Mucosa of rectum (tissue), 2 donors: ENCODE measurements around the gene ADAMTSL2.

Experiments
- H3K27ac ChIP-seq, 2 donors: one replicate each; pipeline ENCODE4 v1.7.0; 2013; ENCODE audit warnings: inconsistent platforms in 2 of 2, low read depth in 2 of 2, low read length in 2 of 2
- H3K27me3 ChIP-seq, 2 donors: one replicate each; pipeline ENCODE4 v1.7.0; 2013; ENCODE audit warnings: low read length in 2 of 2; ENCODE audit not compliant: control insufficient read depth in 2 of 2, insufficient read depth in 2 of 2
- H3K36me3 ChIP-seq, 2 donors: one replicate each; pipeline ENCODE4 v1.7.0; 2013; ENCODE audit warnings: low read length in 2 of 2; ENCODE audit not compliant: control insufficient read depth in 2 of 2, insufficient read depth in 2 of 2
- H3K4me1 ChIP-seq, 2 donors: one replicate each; pipeline ENCODE4 v1.7.0; 2013; ENCODE audit warnings: low read length in 2 of 2, mild to moderate bottlenecking in 1 of 2; ENCODE audit not compliant: control insufficient read depth in 2 of 2, insufficient read depth in 2 of 2
- H3K4me3 ChIP-seq, 2 donors: one replicate each; pipeline ENCODE4 v1.7.0; 2013; ENCODE audit warnings: low read length in 2 of 2
- H3K9ac ChIP-seq, 2 donors: one replicate each; pipeline ENCODE4 v1.7.0; 2013; ENCODE audit warnings: low read length in 2 of 2, low read depth in 1 of 2, mild to moderate bottlenecking in 1 of 2
- H3K9me3 ChIP-seq, 2 donors: one replicate each; pipeline ENCODE4 v1.7.0; 2013; ENCODE audit warnings: low read length in 2 of 2; ENCODE audit not compliant: control insufficient read depth in 2 of 2
- donor health status: healthy.
- donor health status: Normal muscosa, but diverticular disease.

The ADAMTSL2 gene

DNA sequence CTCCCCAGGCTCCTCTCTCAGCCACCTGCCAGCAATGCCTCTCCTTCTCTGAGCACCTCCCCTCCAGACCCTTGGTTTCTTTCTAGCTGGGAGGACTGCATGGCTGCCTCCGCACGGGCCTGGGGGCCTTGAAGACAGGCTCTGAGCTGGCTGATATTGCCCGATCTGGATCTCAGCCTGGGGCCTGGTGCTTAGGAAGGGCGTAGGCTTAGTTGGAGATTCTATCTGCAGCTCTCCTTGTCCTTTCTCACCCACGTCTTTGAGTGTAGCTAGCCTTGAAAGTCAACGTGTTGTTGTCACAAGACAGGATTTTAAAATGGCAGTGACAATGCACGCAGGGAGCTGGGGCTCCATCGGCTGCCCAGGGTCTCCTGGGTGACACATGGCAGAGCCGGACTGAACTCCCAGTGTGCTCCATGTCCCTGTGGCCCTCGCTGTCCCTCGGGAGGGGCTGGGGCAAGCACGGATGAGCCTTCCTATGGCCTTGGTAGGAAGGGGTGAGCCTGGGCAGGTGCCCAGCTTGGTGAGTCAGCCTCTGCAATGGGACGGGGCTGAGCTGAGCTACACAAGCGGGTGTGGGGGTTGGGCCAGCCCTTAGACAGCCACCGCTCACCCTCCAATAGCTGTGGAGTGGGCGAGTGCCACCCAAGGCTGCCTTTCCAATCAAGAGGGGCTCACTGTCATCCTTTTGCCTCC lies 9.4 kb downstream of the ADAMTSL2 start:
- no peak overlapping the region for H3K4me3 ChIP-seq
- H3K27ac ChIP-seq: no peak overlapping the region
- H3K4me1 ChIP-seq: peaks cover 9 to 16% of the 10 kb centered on the region in 2 donors
- peaks cover 0 to 3% of the 10 kb centered on the region in 2 donors for H3K36me3 ChIP-seq
- H3K9ac ChIP-seq: no peak overlapping the region
- no peaks in the 10 kb centered on the region for H3K9me3 ChIP-seq
- no peaks in the 10 kb centered on the region for H3K27me3 ChIP-seq

DNA sequence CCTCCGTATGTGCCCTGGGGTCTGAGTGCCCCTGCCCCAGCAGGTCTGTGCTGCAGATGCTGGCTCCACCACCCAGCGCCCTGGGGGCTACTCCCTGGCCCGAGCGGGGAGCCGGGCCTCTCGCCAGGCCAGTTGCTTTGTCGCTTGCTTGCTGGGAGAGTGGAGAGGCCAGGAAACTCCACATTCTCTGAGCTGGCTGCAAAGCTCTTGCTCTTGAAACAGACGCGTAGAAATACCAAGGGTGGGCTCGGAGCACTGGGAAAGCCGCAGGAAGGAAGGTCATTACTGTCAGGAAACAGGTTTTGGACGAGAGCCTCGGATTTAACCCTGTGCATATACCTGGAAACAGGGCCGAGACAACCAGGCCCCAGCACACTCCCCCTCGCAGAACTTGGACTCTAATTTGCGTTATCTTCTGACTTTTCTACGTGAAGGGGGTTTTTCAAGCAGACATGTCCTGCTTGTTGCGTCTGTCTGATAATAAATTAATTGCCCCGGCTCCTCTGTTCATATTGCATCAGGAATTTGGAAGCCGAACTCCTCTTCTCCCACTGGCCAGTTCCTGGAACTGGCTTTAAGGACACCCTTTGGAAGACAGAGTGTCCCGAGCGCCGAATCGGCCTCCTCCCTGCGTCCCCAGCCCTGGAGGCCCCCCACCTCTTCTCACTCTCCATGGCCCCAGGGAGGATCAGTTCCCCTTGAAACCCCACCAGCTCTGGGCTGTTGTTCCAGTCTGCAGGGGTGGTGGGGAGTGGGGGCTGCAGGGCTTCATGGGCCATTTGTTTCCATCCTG lies 11.2 kb downstream of the ADAMTSL2 start:
- Histone ChIP-seq H3K4me1 (peaks cover 0 to 4% of the 10 kb centered on the region in 2 donors), H3K27ac (no peak overlapping the region), H3K9me3 (no peaks in the 10 kb centered on the region), H3K9ac (no peak overlapping the region), H3K27me3 (no peaks in the 10 kb centered on the region), H3K36me3 (peaks cover 0 to 3% of the 10 kb centered on the region in 2 donors), H3K4me3 (no peak overlapping the region)

DNA sequence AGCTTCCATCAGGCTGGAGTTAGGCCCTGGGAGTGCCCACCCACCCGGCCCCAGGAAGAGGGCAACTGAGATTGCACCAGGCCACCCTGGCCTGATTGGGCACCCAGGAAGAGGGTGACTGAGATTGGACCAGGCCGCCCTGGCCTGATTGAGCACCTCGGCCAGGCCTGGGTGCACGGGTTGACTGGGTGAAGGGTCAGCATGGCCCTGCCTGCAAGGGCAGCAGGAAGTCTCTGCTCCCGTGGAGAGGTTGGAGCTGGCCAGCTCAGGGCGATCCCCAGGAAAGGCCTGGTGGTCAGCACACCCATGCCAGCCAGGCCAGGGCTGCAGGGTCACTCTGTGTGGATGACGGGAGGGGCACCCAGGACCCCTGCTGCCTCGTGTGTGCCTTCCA lies 11.8 kb downstream of the ADAMTSL2 start:
- Histone ChIP-seq H3K27ac (no peak overlapping the region), H3K27me3 (no peaks in the 10 kb centered on the region), H3K36me3 (peaks cover 0 to 3% of the 10 kb centered on the region in 2 donors), H3K9me3 (no peaks in the 10 kb centered on the region), H3K9ac (no peak overlapping the region), H3K4me3 (no peak overlapping the region), H3K4me1 (peaks cover 0 to 4% of the 10 kb centered on the region in 2 donors)

DNA sequence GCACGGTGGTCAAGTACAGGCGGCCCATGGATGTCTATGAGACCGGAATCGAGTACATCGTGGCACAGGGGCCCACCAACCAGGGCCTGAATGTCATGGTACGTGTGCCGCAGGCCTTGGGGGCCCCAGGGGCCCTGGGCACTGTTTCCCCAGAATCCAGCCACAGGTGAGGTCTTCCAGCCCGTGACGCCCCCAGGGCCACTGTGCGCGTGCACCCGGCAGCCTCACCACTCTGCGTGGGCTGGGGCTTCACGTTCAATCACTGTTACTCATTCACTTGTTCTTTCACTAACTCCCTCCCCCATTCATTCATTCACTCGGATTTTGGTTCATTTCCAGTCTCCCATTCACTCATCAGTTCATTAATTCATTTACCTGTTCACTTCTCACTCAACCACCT lies 12.6 kb downstream of the ADAMTSL2 start:
- H3K36me3 ChIP-seq: peaks cover 0 to 3% of the 10 kb centered on the region in 2 donors
- no peak overlapping the region for H3K9ac ChIP-seq
- H3K4me1 ChIP-seq: peaks cover 0 to under 1% of the 10 kb centered on the region in 2 donors
- no peaks in the 10 kb centered on the region for H3K27me3 ChIP-seq
- H3K9me3 ChIP-seq: no peaks in the 10 kb centered on the region
- no peak overlapping the region for H3K27ac ChIP-seq
- no peak overlapping the region for H3K4me3 ChIP-seq

DNA sequence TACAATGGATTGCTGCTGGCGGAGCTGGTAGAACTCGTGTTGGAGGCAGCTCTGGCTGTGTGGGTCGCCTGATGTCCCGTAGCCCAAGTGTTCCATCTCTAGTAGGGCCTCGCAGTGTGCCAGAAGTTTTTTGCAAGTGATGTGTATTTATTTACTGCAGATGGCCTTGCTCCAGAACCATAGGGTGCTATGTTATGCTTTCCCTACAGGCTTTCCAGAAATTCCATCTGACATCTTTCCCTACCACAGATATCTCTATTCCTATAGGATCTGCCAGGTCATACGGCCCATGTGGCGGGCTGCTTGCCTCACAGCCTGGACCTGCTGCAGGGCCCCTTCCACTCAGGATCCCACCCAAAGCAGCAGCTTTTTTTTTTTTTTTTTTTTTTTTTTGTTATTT lies 16.9 kb downstream of the ADAMTSL2 start:
- H3K36me3 ChIP-seq: peaks cover 0 to 3% of the 10 kb centered on the region in 2 donors
- no peaks in the 10 kb centered on the region for H3K9me3 ChIP-seq
- no peaks in the 10 kb centered on the region for H3K27me3 ChIP-seq
- no peak overlapping the region for H3K4me3 ChIP-seq
- H3K4me1 ChIP-seq: no peaks in the 10 kb centered on the region
- no peak overlapping the region for H3K9ac ChIP-seq
- H3K27ac ChIP-seq: no peak overlapping the region

DNA sequence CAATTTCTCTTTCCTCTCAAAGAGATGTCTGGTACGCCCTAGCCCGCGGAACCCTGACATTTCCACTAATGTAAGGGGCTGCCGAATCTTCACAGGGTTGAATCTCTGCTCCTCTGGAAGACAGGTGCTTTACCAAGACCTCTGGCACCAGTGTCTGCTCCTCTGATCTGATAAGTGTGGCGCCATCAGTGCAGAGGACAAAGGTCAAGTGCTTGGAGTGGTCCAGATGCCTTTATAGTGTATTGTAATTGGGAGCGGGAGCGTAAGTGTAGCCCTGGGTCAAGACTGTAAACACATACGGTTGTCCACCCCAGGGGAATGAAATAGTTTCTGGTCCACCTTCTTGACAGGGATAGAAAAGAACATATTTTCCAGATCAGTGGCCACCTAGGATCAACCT lies 17.7 kb downstream of the ADAMTSL2 start:
- Histone ChIP-seq H3K27ac (no peak overlapping the region), H3K27me3 (no peaks in the 10 kb centered on the region), H3K9ac (no peak overlapping the region), H3K4me1 (no peaks in the 10 kb centered on the region), H3K36me3 (peaks cover 0 to 1% of the 10 kb centered on the region in 2 donors), H3K9me3 (no peaks in the 10 kb centered on the region), H3K4me3 (no peak overlapping the region)

DNA sequence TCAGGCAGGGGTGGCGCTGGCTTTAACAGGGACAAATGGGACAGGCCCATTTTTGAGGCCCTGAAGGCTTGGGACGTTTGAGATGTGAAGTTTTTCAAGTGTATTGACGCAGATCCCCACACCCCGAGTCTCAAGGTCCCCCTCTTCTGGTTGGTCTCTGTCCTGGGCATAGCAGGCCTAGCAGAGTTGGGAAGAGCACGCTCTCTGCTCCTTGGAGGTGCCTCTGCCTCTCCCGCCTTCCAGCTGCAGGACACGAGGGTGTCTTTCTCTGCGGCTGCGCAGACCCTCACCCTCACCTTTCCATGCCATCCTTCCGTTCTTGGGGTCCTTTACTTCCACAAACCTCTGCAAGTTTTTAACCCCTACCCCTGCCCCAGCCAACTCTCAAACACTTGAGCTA lies 18.6 kb downstream of the ADAMTSL2 start:
- Histone ChIP-seq H3K9me3 (no peaks in the 10 kb centered on the region), H3K4me1 (peaks cover 0 to 2% of the 10 kb centered on the region in 2 donors), H3K9ac (no peak overlapping the region), H3K27ac (no peak overlapping the region), H3K4me3 (no peak overlapping the region), H3K27me3 (no peaks in the 10 kb centered on the region), H3K36me3 (no peaks in the 10 kb centered on the region)

DNA sequence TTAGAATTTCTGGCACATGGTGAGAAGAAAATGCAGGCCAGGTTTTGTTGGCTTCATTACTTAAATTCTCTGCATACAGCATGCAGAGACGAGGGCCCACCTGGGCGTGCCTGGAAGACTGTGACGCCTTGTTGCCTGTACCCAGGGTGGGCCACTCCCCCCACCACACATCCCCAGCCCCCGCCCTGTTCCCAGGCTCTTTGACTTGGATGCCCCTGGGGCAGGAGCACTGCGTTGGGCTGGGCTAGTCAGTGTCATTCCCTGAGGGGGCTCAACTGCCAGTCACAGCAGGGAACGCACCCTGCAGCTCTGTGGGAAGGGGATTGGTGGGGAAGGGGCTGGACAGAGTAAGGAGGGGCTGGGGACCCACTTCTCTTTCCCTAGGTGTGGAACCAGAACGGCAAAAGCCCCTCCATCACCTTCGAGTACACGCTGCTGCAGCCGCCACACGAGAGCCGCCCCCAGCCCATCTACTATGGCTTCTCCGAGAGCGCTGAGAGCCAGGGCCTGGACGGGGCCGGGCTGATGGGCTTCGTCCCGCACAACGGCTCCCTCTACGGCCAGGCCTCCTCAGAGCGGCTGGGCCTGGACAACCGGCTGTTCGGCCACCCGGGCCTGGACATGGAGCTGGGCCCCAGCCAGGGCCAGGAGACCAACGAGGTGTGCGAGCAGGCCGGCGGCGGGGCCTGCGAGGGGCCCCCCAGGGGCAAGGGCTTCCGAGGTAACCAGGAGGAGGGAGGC lies 19.6 kb downstream of the ADAMTSL2 start:
- H3K9ac ChIP-seq: no peak overlapping the region

DNA sequence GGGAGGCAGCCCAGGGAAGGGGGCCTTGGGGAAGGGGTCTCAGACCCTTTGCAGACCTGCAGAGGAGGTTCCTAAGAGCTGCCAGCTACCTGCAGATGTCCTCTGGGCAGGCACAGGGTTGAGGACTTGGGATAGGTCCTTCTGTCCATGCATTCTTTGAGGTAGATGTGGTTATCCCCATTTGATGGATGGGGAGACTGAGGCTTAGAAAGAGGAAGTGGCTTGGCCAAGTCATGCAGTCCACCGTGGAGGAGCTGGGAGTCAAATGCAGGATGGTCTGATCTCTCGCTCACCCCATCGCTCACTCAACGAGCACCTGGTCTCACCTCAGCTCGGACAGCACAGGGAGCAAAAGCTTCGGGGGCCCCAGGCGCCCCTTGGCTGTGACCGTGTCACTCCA lies 20.2 kb downstream of the ADAMTSL2 start:
- peaks cover 0 to 4% of the 10 kb centered on the region in 2 donors for H3K4me1 ChIP-seq
- no peak overlapping the region for H3K9ac ChIP-seq
- H3K4me3 ChIP-seq: no peak overlapping the region
- no peaks in the 10 kb centered on the region for H3K27me3 ChIP-seq
- no peak overlapping the region for H3K27ac ChIP-seq
- H3K36me3 ChIP-seq: no peaks in the 10 kb centered on the region
- no peaks in the 10 kb centered on the region for H3K9me3 ChIP-seq

More for the DNA sequence above, 19.6 kb downstream of the ADAMTSL2 start:
- no peaks in the 10 kb centered on the region for H3K36me3 ChIP-seq
- H3K4me1 ChIP-seq: peaks cover 0 to 4% of the 10 kb centered on the region in 2 donors
- no peak overlapping the region for H3K4me3 ChIP-seq
- H3K27me3 ChIP-seq: no peaks in the 10 kb centered on the region
- no peak overlapping the region for H3K27ac ChIP-seq
- no peaks in the 10 kb centered on the region for H3K9me3 ChIP-seq

DNA sequence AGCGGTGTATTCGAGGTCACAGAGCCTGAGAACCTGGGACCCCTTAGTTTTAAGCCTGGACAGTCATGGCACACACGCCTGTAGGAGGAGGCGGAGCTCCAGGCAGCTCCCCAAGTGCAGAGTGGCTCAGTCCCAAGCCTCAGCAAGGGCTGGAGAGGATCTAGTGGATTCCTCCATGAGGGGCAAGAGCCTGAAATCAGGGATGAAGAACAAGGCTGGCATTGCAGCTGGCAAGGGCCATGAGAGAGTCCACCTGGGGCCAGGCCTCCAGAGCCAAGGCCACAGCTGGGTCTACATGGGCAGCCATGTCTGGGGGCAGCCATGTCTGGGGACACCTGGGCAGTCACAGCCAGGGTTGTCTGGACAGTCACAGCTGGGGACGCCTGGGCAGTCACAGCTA lies 21.9 kb downstream of the ADAMTSL2 start:
- H3K9me3 ChIP-seq: no peaks in the 10 kb centered on the region
- H3K9ac ChIP-seq: no peak overlapping the region
- H3K4me3 ChIP-seq: no peak overlapping the region

More for the DNA sequence above, 21.9 kb downstream of the ADAMTSL2 start:
- Histone ChIP-seq H3K4me1 (peaks cover 0 to 4% of the 10 kb centered on the region in 2 donors), H3K27ac (no peak overlapping the region), H3K27me3 (no peaks in the 10 kb centered on the region), H3K36me3 (no peaks in the 10 kb centered on the region)
